Measurements from ENCODE around the gene KHK. TPM values are rescaled to one million over a fixed set of nuclear protein-coding genes. Genes with fewer than 3 reads are reported as not detected.

The KHK gene
- total RNA-seq, 6 experiments from 2014 or later: 101 to 283 (median 206) TPM

- peak; percentile 96 to 97 (median 97) for DNase-seq
- Histone ChIP-seq H3K4me1 (peaks cover 0 to 30% (median 7%) of the 10 kb centered on the region in 4 donors), H3K4me3 (peak overlapping the region; percentile 52 to 77 (median 64)), H3K36me3 (no peaks in the 10 kb centered on the region), H3K9me3 (no peaks in the 10 kb centered on the region), H3K27ac (peak overlapping the region; percentile 59 to 80 (median 75)), H3K27me3 (no peaks in the 10 kb centered on the region)
- ATAC-seq: peak; percentile 67 to 86 (median 78)
- 0% methylated on average over 4 of the region's 81 CpGs for WGBS (ENCODE audit: insufficient coverage, low coverage, low lambda C conversion rate, missing lambda C conversion rate)
- intact Hi-C loops (cut with DNase I): loop anchor here in 1 of 2 donors (10.0 kb wide), 2 partner anchors 61 to 121 kb away; no protein-coding TSS in a partner anchor
- TF ChIP-seq, protein P1, sequence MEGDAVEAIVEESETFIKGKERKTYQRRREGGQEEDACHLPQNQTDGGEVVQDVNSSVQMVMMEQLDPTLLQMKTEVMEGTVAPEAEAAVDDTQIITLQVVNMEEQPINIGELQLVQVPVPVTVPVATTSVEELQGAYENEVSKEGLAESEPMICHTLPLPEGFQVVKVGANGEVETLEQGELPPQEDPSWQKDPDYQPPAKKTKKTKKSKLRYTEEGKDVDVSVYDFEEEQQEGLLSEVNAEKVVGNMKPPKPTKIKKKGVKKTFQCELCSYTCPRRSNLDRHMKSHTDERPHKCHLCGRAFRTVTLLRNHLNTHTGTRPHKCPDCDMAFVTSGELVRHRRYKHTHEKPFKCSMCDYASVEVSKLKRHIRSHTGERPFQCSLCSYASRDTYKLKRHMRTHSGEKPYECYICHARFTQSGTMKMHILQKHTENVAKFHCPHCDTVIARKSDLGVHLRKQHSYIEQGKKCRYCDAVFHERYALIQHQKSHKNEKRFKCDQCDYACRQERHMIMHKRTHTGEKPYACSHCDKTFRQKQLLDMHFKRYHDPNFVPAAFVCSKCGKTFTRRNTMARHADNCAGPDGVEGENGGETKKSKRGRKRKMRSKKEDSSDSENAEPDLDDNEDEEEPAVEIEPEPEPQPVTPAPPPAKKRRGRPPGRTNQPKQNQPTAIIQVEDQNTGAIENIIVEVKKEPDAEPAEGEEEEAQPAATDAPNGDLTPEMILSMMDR (IDR thresholded peaks at IDR 0.05): peak; percentile 87 to 98 (median 93)
- peak; percentile 58 for TF ChIP-seq POLR2A (IDR thresholded peaks at IDR 0.05)
These were observed 365 bp upstream of the KHK start for GRCh38 chr2:27086090-27086723.

DNA sequence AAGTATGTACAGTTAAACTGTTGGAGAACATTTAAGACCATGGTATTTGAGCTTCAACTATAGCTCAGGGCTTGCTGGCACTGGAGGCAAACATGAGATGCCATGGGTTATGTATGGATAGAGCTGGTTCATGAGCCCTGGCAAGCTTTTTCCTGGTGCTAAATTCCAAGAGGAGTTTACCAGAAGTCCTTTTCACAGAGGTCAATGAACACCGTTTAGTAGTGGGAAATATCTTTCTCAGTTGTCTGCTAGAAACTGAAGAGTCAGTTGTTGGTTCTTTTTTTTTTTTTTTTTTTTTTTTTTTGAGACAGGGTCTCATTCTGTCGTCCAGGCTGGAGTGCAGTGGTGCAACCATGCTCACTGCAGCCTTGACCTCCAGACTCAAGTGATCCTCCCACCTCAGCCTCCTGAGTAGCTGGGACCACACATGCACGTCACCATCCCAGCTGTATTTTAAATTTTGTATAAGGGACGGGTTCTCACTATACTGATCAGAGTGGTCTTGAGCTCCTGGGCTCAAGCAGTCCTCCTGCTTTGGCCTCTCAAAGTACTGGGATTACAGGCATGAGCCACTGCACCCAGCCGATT is 1.3 kb downstream of the KHK start:
- intact Hi-C loops (cut with DNase I): loop anchor here in 1 of 2 donors (10.0 kb wide), 2 partner anchors 63 to 123 kb away; no protein-coding TSS in a partner anchor
- Histone ChIP-seq H3K27me3 (no peaks in the 10 kb centered on the region), H3K36me3 (no peaks in the 10 kb centered on the region), H3K4me1 (peaks cover 0 to 38% (median 7%) of the 10 kb centered on the region in 4 donors), H3K4me3 (peak overlapping the region; percentile 52 to 77 (median 64)), H3K27ac (peak overlapping the region; percentile 35 to 57 (median 44)), H3K9me3 (no peaks in the 10 kb centered on the region)
- 23% methylated on average over 2 of the region's 5 CpGs for WGBS (ENCODE audit: insufficient coverage, low coverage, low lambda C conversion rate, missing lambda C conversion rate)
- DNase-seq (no peak), ATAC-seq (peak in 2 of 4 donors; percentile 1 to 3)
- TF ChIP-seq, protein P1 (IDR thresholded peaks at IDR 0.05): no peak
- TF ChIP-seq POLR2A (IDR thresholded peaks at IDR 0.05): no peak

DNA sequence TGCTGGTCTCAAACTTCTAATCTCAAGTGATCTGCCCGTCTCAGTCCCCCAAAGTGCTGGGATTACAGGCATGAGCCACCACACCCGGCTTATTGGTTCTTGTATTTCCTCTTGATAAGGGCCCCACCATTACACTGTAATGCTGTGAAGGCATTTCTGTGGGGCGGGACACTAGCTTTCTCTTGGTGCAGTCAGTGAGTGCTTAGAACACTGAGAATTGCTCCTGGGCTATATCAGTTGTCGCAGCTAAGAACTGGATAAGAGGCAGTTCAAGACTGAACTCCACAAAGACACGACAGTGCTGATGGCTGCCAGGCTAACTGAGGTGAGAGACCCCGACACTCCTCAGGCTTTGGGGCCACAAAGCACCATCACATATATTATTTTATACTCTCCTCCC is 2.1 kb downstream of the KHK start:
- Histone ChIP-seq H3K9me3 (no peaks in the 10 kb centered on the region), H3K36me3 (no peaks in the 10 kb centered on the region), H3K27me3 (no peaks in the 10 kb centered on the region), H3K4me3 (peak overlapping the region; percentile 52 to 77 (median 64)), H3K4me1 (peaks cover 0 to 45% (median 10%) of the 10 kb centered on the region in 4 donors), H3K27ac (peak overlapping the region; percentile 35 to 57 (median 44))
- intact Hi-C loops (cut with DNase I): loop anchor here in 1 of 2 donors (10.0 kb wide), 2 partner anchors 64 to 124 kb away; no protein-coding TSS in a partner anchor
- 10% methylated on average over 6 of the region's 6 CpGs for WGBS (ENCODE audit: insufficient coverage, low coverage, low lambda C conversion rate, missing lambda C conversion rate)
- no peak for DNase-seq
- no peak for TF ChIP-seq POLR2A (IDR thresholded peaks at IDR 0.05)
- TF ChIP-seq, protein P1 (IDR thresholded peaks at IDR 0.05): no peak
- no peak for ATAC-seq

GRCh38 chr2:27089111-27089954 is 2.8 kb downstream of the KHK start:
- Histone ChIP-seq H3K4me3 (peak overlapping the region; percentile 52 to 77 (median 64)), H3K36me3 (no peaks in the 10 kb centered on the region), H3K27me3 (no peaks in the 10 kb centered on the region), H3K9me3 (no peaks in the 10 kb centered on the region), H3K4me1 (peaks cover 0 to 51% (median 11%) of the 10 kb centered on the region in 4 donors), H3K27ac (peak overlapping the region; percentile 35 to 57 (median 44))
- ATAC-seq: no peak
- no peak for TF ChIP-seq POLR2A (IDR thresholded peaks at IDR 0.05)
- TF ChIP-seq, protein P1 (IDR thresholded peaks at IDR 0.05): no peak
- intact Hi-C loops (cut with DNase I): loop anchor here in 1 of 2 donors (10.0 kb wide), 2 partner anchors 65 to 125 kb away; no protein-coding TSS in a partner anchor
- peak in 1 of 3 donors; percentile 69 for DNase-seq
- WGBS (ENCODE audit: insufficient coverage, low coverage, low lambda C conversion rate, missing lambda C conversion rate): 17% methylated on average over 5 of the region's 14 CpGs
